Endodermal cell (in vitro differentiated cells): ENCODE results near the gene FAM120B. TPM values are rescaled to one million over a fixed set of nuclear protein-coding genes. Genes with fewer than 3 reads are reported as not detected.

Source experiments
- DNase-seq: peaks from one replicate; pipeline ENCODE4 v3.0.0-alpha.2; 2017
- H3K27ac ChIP-seq: 2 replicates; pipeline ENCODE4 v1.5.1; 2013; ENCODE audit warnings: mild to moderate bottlenecking, low read depth, low read length, moderate library complexity
- H3K27me3 ChIP-seq: 2 replicates; pipeline ENCODE4 v1.6.1; 2013; ENCODE audit warnings: mild to moderate bottlenecking, low read length, moderate library complexity; ENCODE audit not compliant: insufficient read depth, control insufficient read depth, poor library complexity, severe bottlenecking
- H3K36me3 ChIP-seq: 2 replicates; pipeline ENCODE4 v1.7.0; 2013; ENCODE audit warnings: mild to moderate bottlenecking, low read length, moderate library complexity; ENCODE audit not compliant: control insufficient read depth, insufficient read depth
- H3K4me1 ChIP-seq: one replicate; pipeline ENCODE4 v1.7.0; 2013; ENCODE audit warnings: low read length; ENCODE audit not compliant: control insufficient read depth, insufficient read depth
- H3K4me3 ChIP-seq: 2 replicates; pipeline ENCODE4 v1.5.1; 2013; ENCODE audit warnings: mild to moderate bottlenecking, low read length, moderate library complexity
- H3K9ac ChIP-seq: 2 replicates; pipeline ENCODE4 v1.6.1; 2013; ENCODE audit warnings: mild to moderate bottlenecking, low read length, moderate library complexity; ENCODE audit not compliant: poor library complexity, severe bottlenecking; ENCODE audit errors: extremely low read depth
- H3K9me3 ChIP-seq: 2 replicates; pipeline ENCODE4 v1.6.1; 2013; ENCODE audit warnings: mild to moderate bottlenecking, low read length, moderate library complexity; ENCODE audit not compliant: control insufficient read depth
- H3K27ac Mint-ChIP-seq: 2 replicates; pipeline ENCODE4 v1.8.0; 2020; ENCODE audit warnings: mixed read lengths
- H3K27me3 Mint-ChIP-seq: 2 replicates; pipeline ENCODE4 v1.8.0; 2021; ENCODE audit warnings: mild to moderate bottlenecking, mixed read lengths; ENCODE audit not compliant: insufficient read depth
- H3K36me3 Mint-ChIP-seq: 2 replicates; pipeline ENCODE4 v1.8.0; 2020; ENCODE audit warnings: low read depth, mixed read lengths
- H3K4me1 Mint-ChIP-seq: 2 replicates; pipeline ENCODE4 v1.8.0; 2020; ENCODE audit warnings: mixed read lengths
- H3K4me3 Mint-ChIP-seq: 2 replicates; pipeline ENCODE4 v1.8.0; 2020; ENCODE audit warnings: mild to moderate bottlenecking, moderate library complexity, mixed read lengths
- H3K9me3 Mint-ChIP-seq: 2 replicates; pipeline ENCODE4 v1.8.0; 2020; ENCODE audit warnings: mild to moderate bottlenecking, mixed read lengths
- CTCF ChIP-seq: fragments of 200-600 bp; sonication (generic); conservative IDR thresholded peaks from 2 replicates; pipeline ENCODE4 v1.5.0; 2021; ENCODE audit warnings: antibody characterized with exemption, mild to moderate bottlenecking
- WGBS, 2 experiments: methylation state at CpG; one replicate each; pipeline versions ENCODE4 v1.1.5 to v1.1.7; 2013; ENCODE audit warnings: missing lambda C conversion rate in 2 of 2, mixed read lengths in 1 of 2; ENCODE audit not compliant: insufficient coverage in 1 of 2, insufficient read length in 1 of 2; 5-methylcytosine and 5-hydroxymethylcytosine counted together
- total RNA-seq, 2 donors: library from RNA; stranded (reverse); fragmentation: NEBNext Ultra II Directional in 1 of 2; extraction: Animal tissue kit (Norgen Biotek cat#: 25700) in 1 of 2; gene quantifications; 2 replicates in 1 of 2; 3 replicates in 1 of 2; pipeline ENCODE4 v1.2.1, GENCODE V29; 2021

Gene FAM120B
- total RNA-seq, 2 donors from 2014 or later, result 25.7 to 27.5 TPM

- no peak for DNase-seq
These were observed 40.3 kb upstream of the FAM120B start for GRCh38 chr6:170266061-170266825.

GRCh38 chr6:170267688-170268087, 38.9 kb upstream of the FAM120B start:
- no peaks in the 10 kb centered on the region for H3K36me3 ChIP-seq
- H3K4me1 ChIP-seq, result peaks cover 8% of the 10 kb centered on the region
- 91 to 94% methylated on average over 10 to 14 of the region's 14 CpGs for WGBS, 2 experiments
- no peak for TF ChIP-seq CTCF
- H3K27ac Mint-ChIP-seq, result no peak overlapping the region
- no peak overlapping the region for H3K4me3 ChIP-seq
- DNase-seq, result no peak
- H3K27me3 Mint-ChIP-seq, result peaks cover 25% of the 10 kb centered on the region
- H3K36me3 Mint-ChIP-seq, result no peaks in the 10 kb centered on the region
- no peaks in the 10 kb centered on the region for H3K9me3 ChIP-seq
- no peaks in the 10 kb centered on the region for H3K27me3 ChIP-seq
- H3K9ac ChIP-seq, result no peak overlapping the region
- no peak overlapping the region for H3K4me3 Mint-ChIP-seq
- peaks cover 33% of the 10 kb centered on the region for H3K4me1 Mint-ChIP-seq
- H3K27ac ChIP-seq, result no peak overlapping the region
- no peaks in the 10 kb centered on the region for H3K9me3 Mint-ChIP-seq

More at GRCh38 chr6:170266061-170266825, 40.3 kb upstream of the FAM120B start:
- Mint-ChIP-seq H3K4me3 (peak overlapping the region; percentile 8), H3K27ac (peak overlapping the region; percentile 8), H3K9me3 (no peaks in the 10 kb centered on the region), H3K4me1 (peaks cover 33% of the 10 kb centered on the region), H3K36me3 (no peaks in the 10 kb centered on the region), H3K27me3 (peaks cover 18% of the 10 kb centered on the region)
- peaks cover 8% of the 10 kb centered on the region for H3K4me1 ChIP-seq
- peak overlapping the region; percentile 62 for H3K27ac ChIP-seq
- no peaks in the 10 kb centered on the region for H3K9me3 ChIP-seq
- whole genome bisulfite sequencing, 2 experiments, result 63 to 67% methylated on average over 7 to 15 of the region's 18 CpGs
- no peak for TF ChIP-seq CTCF
- no peaks in the 10 kb centered on the region for H3K27me3 ChIP-seq
- no peaks in the 10 kb centered on the region for H3K36me3 ChIP-seq
- no peak overlapping the region for H3K4me3 ChIP-seq
- H3K9ac ChIP-seq, result no peak overlapping the region

- H3K4me1 Mint-ChIP-seq, result peaks cover 33% of the 10 kb centered on the region
- H3K4me3 Mint-ChIP-seq, result no peak overlapping the region
- H3K36me3 ChIP-seq, result no peaks in the 10 kb centered on the region
- H3K9ac ChIP-seq, result no peak overlapping the region
- H3K27me3 ChIP-seq, result no peaks in the 10 kb centered on the region
- H3K4me1 ChIP-seq, result peaks cover 8% of the 10 kb centered on the region
- TF ChIP-seq CTCF, result no peak
- H3K27ac Mint-ChIP-seq, result no peak overlapping the region
- no peak overlapping the region for H3K27ac ChIP-seq
- H3K27me3 Mint-ChIP-seq, result peaks cover 22% of the 10 kb centered on the region
- no peaks in the 10 kb centered on the region for H3K9me3 ChIP-seq
- H3K4me3 ChIP-seq, result no peak overlapping the region
- H3K9me3 Mint-ChIP-seq, result no peaks in the 10 kb centered on the region
- H3K36me3 Mint-ChIP-seq, result no peaks in the 10 kb centered on the region
- peak; percentile 78 for DNase-seq
- WGBS, 2 experiments, result 86 to 90% methylated on average over 10 to 22 of the region's 22 CpGs
These were observed 38.1 kb upstream of the FAM120B start for GRCh38 chr6:170268216-170269129.
